Fibroblast of skin of left quadriceps (primary cell): Measurements from ENCODE around the gene FOXD1.
"Not testable (repeated sequence)": the region's sequence is repeated elsewhere in the genome, so short reads cannot be mapped to it uniquely, and the experiment has no call there.

Source experiments
- DNase-seq, 2 experiments: peaks; one replicate each; pipeline ENCODE4 v3.0.0-alpha.2; 2013; ENCODE audit warnings: low read depth in 2 of 2

FOXD1 gene

DNA sequence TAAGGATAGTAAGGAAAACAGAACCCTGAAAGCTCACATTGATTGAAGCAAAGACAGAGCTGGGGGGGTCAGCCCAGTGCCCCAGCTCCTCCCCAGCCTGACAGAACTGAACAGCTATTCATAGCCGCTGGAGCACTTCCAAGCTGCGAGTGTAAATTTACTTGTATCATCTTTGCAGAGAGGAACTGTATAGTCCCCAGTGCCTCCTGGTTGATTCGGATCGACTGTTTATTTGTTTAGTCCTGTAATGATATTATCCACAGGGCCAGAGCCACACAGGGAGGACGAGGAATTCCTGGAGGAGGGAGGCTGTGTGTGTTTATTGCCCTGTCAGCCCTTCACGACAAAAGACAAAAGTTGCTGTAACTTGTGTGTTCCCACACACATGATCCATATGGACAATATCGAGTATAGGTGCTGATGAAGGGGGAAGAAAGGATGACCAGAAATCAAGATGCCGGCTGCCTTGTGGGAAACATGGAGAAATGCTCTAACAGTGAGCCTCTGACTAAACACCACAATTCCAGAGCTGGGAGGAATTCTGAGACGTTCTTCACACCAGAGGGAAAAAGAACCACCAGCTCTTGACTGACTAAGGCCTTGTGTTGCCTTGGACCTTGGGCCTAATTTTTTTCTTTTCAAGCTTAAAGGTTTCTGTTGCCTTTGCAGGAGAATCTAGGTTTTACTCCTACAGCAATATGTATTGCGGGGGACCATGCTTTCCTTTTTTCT is 31.1 kb downstream of the FOXD1 start:
- no peak for DNase-seq

DNA sequence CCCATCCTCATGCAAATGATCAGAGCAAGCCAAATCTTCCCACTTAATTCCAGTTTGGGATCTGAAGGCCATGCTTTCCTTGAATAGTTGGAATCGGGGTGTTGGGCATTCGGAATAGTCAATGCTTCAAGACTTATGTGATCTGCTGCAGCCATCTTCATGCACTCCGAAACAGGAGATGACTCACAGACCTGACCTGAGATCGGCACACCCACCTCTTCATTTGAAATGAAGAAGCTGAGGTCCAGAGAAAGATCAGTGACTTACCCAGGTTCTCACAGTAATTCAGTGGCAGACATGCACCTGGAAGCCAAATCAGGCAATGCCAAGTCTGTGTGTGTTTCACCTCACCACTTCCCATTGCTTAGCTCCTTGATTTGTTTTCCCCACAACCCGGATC is 33.0 kb downstream of the FOXD1 start:
- DNase-seq, result no peak

DNA sequence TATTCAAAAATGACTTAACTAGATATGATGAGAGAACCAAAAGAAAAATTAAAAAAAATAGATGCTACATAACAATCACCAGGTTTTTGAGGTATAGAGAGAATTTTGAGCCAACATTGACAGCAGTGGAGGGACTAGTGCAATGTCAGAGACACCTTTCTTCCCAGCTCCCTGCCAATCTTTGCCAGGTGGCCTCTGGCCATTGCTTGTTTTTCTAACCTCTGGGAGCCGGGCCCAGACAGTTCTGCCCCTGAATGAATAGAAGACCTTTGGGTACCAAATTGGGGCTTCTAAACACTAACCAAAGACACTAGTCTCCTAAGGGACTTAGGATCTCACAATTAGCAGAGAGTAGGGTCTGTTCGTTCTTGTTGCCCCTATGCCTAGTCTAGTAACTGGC is 33.4 kb downstream of the FOXD1 start:
- no peak for DNase-seq

DNA sequence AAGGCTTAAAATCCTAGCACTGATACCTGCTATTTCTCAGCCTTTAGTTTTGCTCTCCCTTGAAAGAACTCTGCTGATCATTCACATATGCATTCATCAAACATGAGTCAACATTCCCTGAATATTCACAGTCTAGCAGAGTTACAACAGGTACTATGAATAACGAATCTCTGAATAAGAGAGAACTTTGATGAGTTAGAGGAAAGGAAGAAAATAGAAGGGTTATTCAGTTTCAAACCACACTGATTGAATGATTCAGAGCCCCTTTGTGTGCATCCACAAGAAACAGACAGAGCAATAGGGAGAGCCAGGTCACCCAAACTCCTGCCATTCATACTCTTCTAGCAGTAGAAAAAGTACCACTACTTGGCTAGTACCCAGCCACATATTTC is 36.0 kb downstream of the FOXD1 start:
- DNase-seq, result peak; percentile 67 to 71

DNA sequence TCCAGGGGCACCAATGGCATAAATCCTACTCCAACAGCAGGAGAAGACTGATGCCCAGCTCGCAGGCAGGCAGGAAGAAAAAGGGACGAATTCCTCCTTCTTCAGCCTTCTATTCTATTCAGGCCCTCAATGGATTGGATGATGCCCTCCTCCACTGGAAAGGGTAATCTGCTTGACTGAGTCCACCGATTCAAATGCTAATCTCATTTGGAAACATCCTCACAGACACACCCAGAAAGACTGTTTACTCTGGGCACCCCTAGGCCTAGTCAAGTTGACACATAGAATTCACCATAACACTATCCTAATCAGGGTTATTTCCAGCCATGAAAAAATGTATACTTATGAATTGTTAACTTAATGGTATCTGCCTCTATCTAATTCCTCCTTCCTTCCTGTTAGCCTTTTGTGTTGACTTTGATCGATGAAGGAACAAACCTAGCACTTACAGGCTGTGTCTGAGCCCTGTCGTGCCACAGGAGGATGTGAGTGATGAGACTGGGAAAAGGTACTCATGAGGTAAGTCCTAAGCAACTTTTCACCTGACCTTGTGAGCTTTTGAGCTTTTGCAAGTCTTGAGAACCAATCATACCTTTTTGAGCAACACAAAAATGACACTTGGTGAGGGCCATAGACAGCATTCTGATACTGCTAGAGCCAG is 36.5 kb downstream of the FOXD1 start:
- DNase-seq, result no peak

DNA sequence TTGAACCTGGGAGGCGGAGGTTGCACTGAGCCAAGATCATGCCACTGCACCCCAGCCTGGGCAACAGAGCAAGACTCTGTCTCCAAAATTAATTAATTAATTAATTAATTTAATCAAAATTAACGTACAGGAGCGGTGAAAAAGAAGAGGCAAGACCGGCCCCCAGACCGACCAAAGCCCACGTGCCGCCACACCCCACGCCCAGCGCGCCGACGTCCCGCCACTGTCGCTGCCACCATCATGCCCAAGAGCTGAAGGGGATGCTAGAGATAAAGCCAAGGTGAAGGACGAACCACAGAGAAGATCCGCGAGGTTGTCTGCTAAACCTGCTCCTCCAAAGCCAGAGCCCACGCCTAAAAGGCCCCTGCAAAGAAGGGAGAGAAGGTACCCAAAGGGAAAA is 38.6 kb downstream of the FOXD1 start:
- DNase-seq, result not testable (repeated sequence)

DNA sequence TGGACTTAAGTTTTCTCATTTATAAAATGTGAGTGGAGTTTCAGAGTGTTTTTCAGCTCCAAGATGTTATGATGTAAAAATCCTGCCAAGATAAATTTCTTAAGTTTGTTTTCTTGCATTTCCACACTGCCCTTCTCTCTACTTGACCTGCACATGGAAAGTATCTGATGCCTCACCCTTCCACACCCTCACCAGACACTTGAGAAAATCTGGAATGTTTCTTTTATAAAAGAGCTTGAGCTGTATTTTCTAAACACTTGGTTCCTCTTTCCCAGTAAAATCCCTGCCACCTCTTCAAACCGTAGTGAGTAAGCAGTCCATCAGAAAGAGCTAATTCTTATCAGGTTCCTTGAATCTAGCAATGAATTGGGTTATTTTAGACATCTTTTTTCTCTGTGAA is 42.9 kb downstream of the FOXD1 start:
- DNase-seq, result no peak

DNA sequence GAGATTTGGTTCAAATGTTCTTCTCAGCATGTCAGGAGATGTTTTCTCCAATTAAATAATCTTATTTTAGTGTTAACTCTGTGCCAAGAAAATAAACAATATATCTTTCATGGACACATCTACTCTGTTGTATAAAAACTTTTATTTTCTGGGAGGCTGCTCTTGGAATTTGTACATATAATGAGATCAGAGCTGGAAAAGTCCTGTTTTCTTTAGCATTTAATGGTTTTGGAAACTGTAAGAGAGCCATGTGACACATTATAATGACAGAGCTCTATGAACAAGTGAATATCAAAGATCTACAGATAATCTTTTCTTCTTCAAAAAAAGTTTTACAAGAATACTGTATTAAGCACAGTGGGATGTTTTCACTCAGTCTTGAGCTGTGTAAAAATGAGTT is 48.8 kb downstream of the FOXD1 start:
- DNase-seq, result no peak
